SU-DHL-6 (cell line): ENCODE measurements around the gene CDHR4.

Source experiments
- H2AFZ ChIP-seq: fragments of 200-600 bp; sonication (generic); 2 replicates; pipeline ENCODE4 v1.6.1; 2014; ENCODE audit warnings: low read depth, mild to moderate bottlenecking, moderate library complexity, mixed read lengths, antibody characterized with exemption, low read length; ENCODE audit not compliant: severe bottlenecking
- H3F3A ChIP-seq: fragments of 200-600 bp; shearing (Covaris generic); 2 replicates; pipeline ENCODE4 v1.6.0; 2016; ENCODE audit warnings: antibody characterized with exemption, mild to moderate bottlenecking; ENCODE audit not compliant: insufficient read depth
- H3K27ac ChIP-seq: fragments of 200-600 bp; sonication (generic); 2 replicates; pipeline ENCODE4 v1.5.1; 2016; ENCODE audit warnings: low read depth, mild to moderate bottlenecking, low read length, moderate library complexity, mixed read lengths
- H3K27me3 ChIP-seq: fragments of 200-600 bp; sonication (generic), shearing (Covaris generic); 2 replicates; pipeline ENCODE4 v1.6.0; 2014; ENCODE audit warnings: mild to moderate bottlenecking, low read length
- H3K36me3 ChIP-seq: fragments of 200-600 bp; sonication (generic); 2 replicates; pipeline ENCODE4 v1.6.1; 2014; ENCODE audit warnings: mild to moderate bottlenecking, low read length, mixed read lengths
- H3K4me2 ChIP-seq: fragments of 300-600, 200-600 bp; shearing (Covaris generic), sonication (generic); 2 replicates; pipeline ENCODE4 v1.6.0; 2014; ENCODE audit warnings: low read length, low read depth, mild to moderate bottlenecking; ENCODE audit not compliant: poor library complexity, severe bottlenecking
- H3K4me3 ChIP-seq: fragments of 200-600 bp; sonication (generic); 2 replicates; pipeline ENCODE4 v1.5.1; 2014; ENCODE audit warnings: antibody characterized with exemption, low read length, mild to moderate bottlenecking, mixed read lengths; ENCODE audit not compliant: insufficient read depth, poor library complexity, severe bottlenecking
- H3K79me2 ChIP-seq: fragments of 200-600 bp; sonication (generic); 2 replicates; pipeline ENCODE4 v1.6.1; 2014; ENCODE audit warnings: mild to moderate bottlenecking, low read length, moderate library complexity; ENCODE audit not compliant: insufficient read depth
- H3K9ac ChIP-seq: fragments of 200-600 bp; sonication (generic); 2 replicates; pipeline ENCODE4 v1.7.0; 2014; ENCODE audit warnings: mild to moderate bottlenecking, low read length
- H3K9me2 ChIP-seq: fragments of 200-600 bp; sonication (generic); replicated peaks from 2 replicates; pipeline ENCODE4 v1.6.1; 2014; ENCODE audit warnings: low read length; ENCODE audit not compliant: insufficient read depth
- H3K9me3 ChIP-seq: fragments of 200-600 bp; sonication (generic); 2 replicates; pipeline ENCODE4 v1.6.1; 2014; ENCODE audit warnings: low read length, mixed read lengths; ENCODE audit not compliant: insufficient read depth
- H4K20me1 ChIP-seq: fragments of 200-600 bp; sonication (generic); 2 replicates; pipeline ENCODE4 v1.6.1; 2014; ENCODE audit warnings: low read depth, mild to moderate bottlenecking, antibody characterized with exemption, low read length, moderate library complexity, mixed read lengths
- CTCF ChIP-seq: fragments of 200-600 bp; sonication (generic); IDR thresholded peaks from one replicate; pipeline ENCODE4 v1.5.1; 2017; ENCODE audit warnings: antibody characterized with exemption, mild to moderate bottlenecking, low read length, moderate library complexity; ENCODE audit not compliant: insufficient read depth, poor library complexity, severe bottlenecking
- EZH2phosphoT487 ChIP-seq: fragments of 200-600 bp; sonication (generic), shearing (Covaris generic); conservative IDR thresholded peaks from 2 replicates; pipeline ENCODE4 v1.6.1; 2018; ENCODE audit warnings: mild to moderate bottlenecking, antibody characterized with exemption, low read length, moderate library complexity, mixed read lengths

Gene CDHR4

GRCh38 chr3:49747792-49748480, 51.7 kb downstream of the CDHR4 start:
- no peaks in the 10 kb centered on the region for H4K20me1 ChIP-seq
- H3F3A ChIP-seq = no peaks in the 10 kb centered on the region; the same call in 1 of the 2 replicates
- H3K36me3 ChIP-seq = peaks cover 3% of the 10 kb centered on the region; the same call in 1 of the 2 replicates
- H3K9ac ChIP-seq = no peak overlapping the region
- H3K9me3 ChIP-seq = no peaks in the 10 kb centered on the region
- peaks cover 16% of the 10 kb centered on the region; the same call in 1 of the 2 replicates for H3K79me2 ChIP-seq
- H3K9me2 ChIP-seq = no peaks in the 10 kb centered on the region
- TF ChIP-seq CTCF (no peak), EZH2phosphoT487 (no peak)
- H2AFZ ChIP-seq = no peak overlapping the region
- H3K4me3 ChIP-seq = no peak overlapping the region
- no peak overlapping the region for H3K27ac ChIP-seq
- no peaks in the 10 kb centered on the region for H3K27me3 ChIP-seq
- H3K4me2 ChIP-seq = no peak overlapping the region

GRCh38 chr3:49745986-49746385, 53.7 kb downstream of the CDHR4 start:
- no peaks in the 10 kb centered on the region for H3K27me3 ChIP-seq
- H4K20me1 ChIP-seq = no peaks in the 10 kb centered on the region
- no peak overlapping the region for H3K27ac ChIP-seq
- no peak overlapping the region for H2AFZ ChIP-seq
- H3F3A ChIP-seq = no peaks in the 10 kb centered on the region; the same call in 1 of the 2 replicates
- no peak overlapping the region for H3K4me2 ChIP-seq
- H3K9ac ChIP-seq = no peak overlapping the region
- H3K36me3 ChIP-seq = peaks cover 3% of the 10 kb centered on the region; the same call in 1 of the 2 replicates
- no peaks in the 10 kb centered on the region for H3K9me3 ChIP-seq
- no peak for TF ChIP-seq EZH2phosphoT487
- no peak for TF ChIP-seq CTCF
- H3K4me3 ChIP-seq = no peak overlapping the region
- H3K9me2 ChIP-seq = no peaks in the 10 kb centered on the region
- peaks cover 10% of the 10 kb centered on the region; the same call in 1 of the 2 replicates for H3K79me2 ChIP-seq
